NCI-H446 treated with DMSO at 0.1 percent for 48 hours (cell line): ENCODE results near the gene ARHGEF17.

ENCODE experiments used
- DNase-seq: peaks from one replicate; lab custom pipeline; 2025; lab: John Stamatoyannopoulos, UW

The ARHGEF17 gene

GRCh38 chr11:73333173-73333572 is 25.1 kb downstream of the ARHGEF17 start:
- no peak for DNase-seq

GRCh38 chr11:73333640-73334383 is 25.7 kb downstream of the ARHGEF17 start:
- no peak for DNase-seq

GRCh38 chr11:73334384-73335203 is 26.5 kb downstream of the ARHGEF17 start:
- DNase-seq: no peak

GRCh38 chr11:73335204-73335923 is 27.3 kb downstream of the ARHGEF17 start:
- peak; percentile 75 for DNase-seq

GRCh38 chr11:73337846-73338245 is 29.8 kb downstream of the ARHGEF17 start:
- DNase-seq: no peak

- DNase-seq: no peak
Measured at GRCh38 chr11:73338279-73338678, 30.2 kb downstream of the ARHGEF17 start.

GRCh38 chr11:73340164-73340563 is 32.1 kb downstream of the ARHGEF17 start:
- no peak for DNase-seq

- DNase-seq: no peak
Measured at GRCh38 chr11:73342633-73343032, 34.6 kb downstream of the ARHGEF17 start.

- no peak for DNase-seq
Measured at GRCh38 chr11:73343076-73343873, 35.2 kb downstream of the ARHGEF17 start.

- no peak for DNase-seq
Measured at GRCh38 chr11:73344191-73344607, 36.1 kb downstream of the ARHGEF17 start.

GRCh38 chr11:73345481-73346160 is 37.5 kb downstream of the ARHGEF17 start:
- DNase-seq: no peak

GRCh38 chr11:73346186-73346935 is 38.3 kb downstream of the ARHGEF17 start:
- no peak for DNase-seq

- no peak for DNase-seq
Measured at GRCh38 chr11:73347067-73347466, 39.0 kb downstream of the ARHGEF17 start.

GRCh38 chr11:73348838-73349237 is 40.8 kb downstream of the ARHGEF17 start:
- no peak for DNase-seq

GRCh38 chr11:73349633-73350032 is 41.6 kb downstream of the ARHGEF17 start:
- no peak for DNase-seq

GRCh38 chr11:73350908-73351636 is 43.0 kb downstream of the ARHGEF17 start:
- peak; percentile 51 for DNase-seq

- no peak for DNase-seq
Measured at GRCh38 chr11:73353422-73353821, 45.3 kb downstream of the ARHGEF17 start.

- DNase-seq: no peak
Measured at GRCh38 chr11:73355109-73355508, 47.0 kb downstream of the ARHGEF17 start.

- peak; percentile 87 for DNase-seq
Measured at GRCh38 chr11:73356979-73357860, 49.1 kb downstream of the ARHGEF17 start.
